Smooth muscle cell (in vitro differentiated cells): ENCODE results near the gene PATE1. TPM values are rescaled to one million over a fixed set of nuclear protein-coding genes. Genes with fewer than 3 reads are reported as not detected.
"Not testable (repeated sequence)": the region's sequence is repeated elsewhere in the genome, so short reads cannot be mapped to it uniquely, and the experiment has no call there.

Source experiments
- DNase-seq: peaks from one replicate; lab custom pipeline; 2025; ENCODE audit not compliant: unreplicated experiment; lab: John Stamatoyannopoulos, UW
- H2AFZ ChIP-seq: fragments of 200-600 bp; sonication (generic); 2 replicates; pipeline ENCODE4 v1.6.0; 2016; ENCODE audit warnings: antibody characterized with exemption, low read depth, mild to moderate bottlenecking
- H3F3A ChIP-seq: fragments of 200-600 bp; sonication (generic); 2 replicates; pipeline ENCODE4 v1.6.0; 2017; ENCODE audit warnings: antibody characterized with exemption, low read depth
- H3K27ac ChIP-seq: fragments of 200-600 bp; sonication (generic); 2 replicates; pipeline ENCODE4 v1.5.1; 2016; ENCODE audit warnings: low read depth, mild to moderate bottlenecking
- H3K27me3 ChIP-seq: fragments of 200-600 bp; sonication (generic); 2 replicates; pipeline ENCODE4 v1.6.1; 2016; ENCODE audit warnings: low read depth, mild to moderate bottlenecking
- H3K36me3 ChIP-seq: fragments of 200-600 bp; sonication (generic); 2 replicates; pipeline ENCODE4 v1.5.1; 2016; ENCODE audit warnings: low read depth
- H3K4me1 ChIP-seq: fragments of 200-600 bp; sonication (generic); 2 replicates; pipeline ENCODE4 v1.5.1; 2016; ENCODE audit warnings: low read depth
- H3K4me2 ChIP-seq: fragments of 200-600 bp; sonication (generic); 2 replicates; pipeline ENCODE4 v1.6.0; 2016; ENCODE audit warnings: mild to moderate bottlenecking
- H3K4me3 ChIP-seq: fragments of 200-600 bp; sonication (generic); 2 replicates; pipeline ENCODE4 v1.5.1; 2016; ENCODE audit warnings: mild to moderate bottlenecking
- H3K79me2 ChIP-seq: fragments of 200-600 bp; sonication (generic); 2 replicates; pipeline ENCODE4 v1.6.0; 2016; ENCODE audit warnings: low read depth, mild to moderate bottlenecking
- H3K9ac ChIP-seq: fragments of 200-600 bp; sonication (generic); 2 replicates; pipeline ENCODE4 v1.6.0; 2016; ENCODE audit warnings: low read depth
- H3K9me3 ChIP-seq: fragments of 200-600 bp; sonication (generic); replicated peaks from 2 replicates; pipeline ENCODE4 v1.5.1; 2016; ENCODE audit warnings: low read depth
- H4K20me1 ChIP-seq: fragments of 200-600 bp; sonication (generic); 2 replicates; pipeline ENCODE4 v1.6.0; 2016; ENCODE audit warnings: low read depth
- CTCF ChIP-seq: fragments of 200-600 bp; sonication (generic); IDR thresholded peaks from 2 replicates; pipeline ENCODE4 v1.5.1; 2017; ENCODE audit warnings: borderline replicate concordance, mild to moderate bottlenecking, antibody characterized with exemption; ENCODE audit not compliant: insufficient read depth, poor library complexity, severe bottlenecking
- WGBS: methylation state at CpG from one replicate; pipeline ENCODE4 v1.1.7; 2016; ENCODE audit warnings: low lambda C conversion rate; 5-methylcytosine and 5-hydroxymethylcytosine counted together
- polyA plus RNA-seq: library from polyadenylated mRNA; unstranded; fragments of >200 nt; fragmentation: Nextera tagmentation; extraction: Ambion mirVana; gene quantifications from 2 replicates; pipeline ENCODE4 v1.2.1, GENCODE V29; 2016
- total RNA-seq: library from RNA; depleted of rRNA; stranded (reverse); fragments of >200 nt; gene quantifications from 2 replicates; pipeline ENCODE4 v1.2.3, GENCODE V29; 2014

The PATE1 gene
- not detected in 2 replicates for total RNA-seq
- not detected in 2 replicates for polyA plus RNA-seq

GRCh38 chr11:125745979-125746378, at the start of gene PATE1:
Gene PATE1 (plus strand): TSS chr11:125746279. CDS start chr11:125746305, 26 bp downstream.
- H3K36me3 ChIP-seq = no peaks in the 10 kb centered on the region
- no peak within 1 kb of the TSS for H3K4me2 ChIP-seq
- 90% methylated on average over 3 of the region's 3 CpGs for WGBS
- H3K27ac ChIP-seq = no peak within 1 kb of the TSS
- no peak within 1 kb of the TSS for H2AFZ ChIP-seq
- peaks cover 18% of the 10 kb centered on the region for H3K27me3 ChIP-seq
- no peaks in the 10 kb centered on the region for H3K9me3 ChIP-seq
- H3K4me3 ChIP-seq = no peak within 1 kb of the TSS
- H4K20me1 ChIP-seq = no peaks in the 10 kb centered on the region
- DNase-seq = no peak
- no peaks in the 10 kb centered on the region for H3K4me1 ChIP-seq
- TF ChIP-seq CTCF = no peak
- no peak within 1 kb of the TSS for H3K9ac ChIP-seq
- H3F3A ChIP-seq = no peaks in the 10 kb centered on the region
- no peaks in the 10 kb centered on the region for H3K79me2 ChIP-seq

GRCh38 chr11:125701018-125701610, 45.0 kb upstream of the PATE1 start:
- Histone ChIP-seq H3K9ac (no peak overlapping the region), H2AFZ (no peak overlapping the region), H3K36me3 (no peaks in the 10 kb centered on the region), H3K9me3 (no peaks in the 10 kb centered on the region), H3K4me2 (no peak overlapping the region), H3K27ac (no peak overlapping the region), H3K4me1 (no peaks in the 10 kb centered on the region), H3F3A (no peaks in the 10 kb centered on the region), H3K27me3 (no peaks in the 10 kb centered on the region), H3K4me3 (no peak overlapping the region), H3K79me2 (no peaks in the 10 kb centered on the region), H4K20me1 (no peaks in the 10 kb centered on the region)
- DNase-seq = no peak
- 87% methylated on average over 6 of the region's 6 CpGs for WGBS
- TF ChIP-seq CTCF = no peak

- H3K9ac ChIP-seq = no peak overlapping the region
- no peaks in the 10 kb centered on the region for H3K9me3 ChIP-seq
- H3F3A ChIP-seq = no peaks in the 10 kb centered on the region
- DNase-seq = no peak
- H3K79me2 ChIP-seq = no peaks in the 10 kb centered on the region
- TF ChIP-seq CTCF = no peak
- H3K27me3 ChIP-seq = no peaks in the 10 kb centered on the region
- H3K4me2 ChIP-seq = no peak overlapping the region
- no peaks in the 10 kb centered on the region for H4K20me1 ChIP-seq
- no peak overlapping the region for H3K4me3 ChIP-seq
- no peak overlapping the region for H2AFZ ChIP-seq
- H3K4me1 ChIP-seq = no peaks in the 10 kb centered on the region
- WGBS = 69% methylated on average over 6 of the region's 6 CpGs
- H3K36me3 ChIP-seq = no peaks in the 10 kb centered on the region
- H3K27ac ChIP-seq = no peak overlapping the region
Measured at GRCh38 chr11:125701858-125702621, 44.0 kb upstream of the PATE1 start.

GRCh38 chr11:125704686-125705085, 41.4 kb upstream of the PATE1 start:
- H3K4me1 ChIP-seq, H3F3A ChIP-seq, H3K79me2 ChIP-seq, H3K27me3 ChIP-seq, H3K9me3 ChIP-seq, H3K4me2 ChIP-seq, H2AFZ ChIP-seq, H3K27ac ChIP-seq, H3K9ac ChIP-seq, H4K20me1 ChIP-seq, DNase-seq, H3K36me3 ChIP-seq, H3K4me3 ChIP-seq: not testable (repeated sequence)
- 92% methylated on average over 17 of the region's 24 CpGs for WGBS
